Muscle of leg (tissue), 11 donors: ENCODE measurements around the gene BCL2L12. TPM values are rescaled to one million over a fixed set of nuclear protein-coding genes. Genes with fewer than 3 reads are reported as not detected.
A peak's percentile ranks its signal among the peaks of the same experiment; 100 is the strongest.

Source experiments
- DNase-seq: peaks from one replicate; pipeline ENCODE4 v3.0.0; 2013
- H3K27ac ChIP-seq: one replicate; pipeline ENCODE4 v1.5.1; 2013; ENCODE audit warnings: mild to moderate bottlenecking, low read length, control low read depth
- H3K27me3 ChIP-seq: one replicate; pipeline ENCODE4 v1.6.1; 2013; ENCODE audit warnings: low read length; ENCODE audit not compliant: control insufficient read depth, insufficient read depth
- H3K36me3 ChIP-seq: one replicate; pipeline ENCODE4 v1.6.1; 2013; ENCODE audit warnings: low read length; ENCODE audit not compliant: control insufficient read depth, insufficient read depth
- H3K4me1 ChIP-seq: one replicate; pipeline ENCODE4 v1.6.1; 2013; ENCODE audit warnings: low read length; ENCODE audit not compliant: control insufficient read depth, insufficient read depth
- H3K4me3 ChIP-seq: one replicate; pipeline ENCODE4 v1.5.1; 2013; ENCODE audit warnings: low read length, control low read depth
- H3K9me3 ChIP-seq: replicated peaks from 2 replicates; pipeline ENCODE4 v1.6.1; 2013; ENCODE audit warnings: low read depth, low read length; ENCODE audit not compliant: control insufficient read depth
- WGBS: methylation state at CpG from one replicate; pipeline ENCODE4 v1.1.5; 2013; ENCODE audit warnings: missing lambda C conversion rate; ENCODE audit not compliant: insufficient coverage; 5-methylcytosine and 5-hydroxymethylcytosine counted together
- polyA plus RNA-seq, 8 donors: library from polyadenylated mRNA; unstranded; fragments of 120-200 nt; gene quantifications; one replicate each; pipeline versions ENCODE4 v1.2.1 to v1.2.3, GENCODE V29; 2013; ENCODE audit warnings: inconsistent platforms in 1 of 8, low replicate concordance in 1 of 8; ENCODE audit not compliant: insufficient read length in 8 of 8, insufficient read depth in 1 of 8
- total RNA-seq: library from RNA; stranded (reverse); fragments of 120-200 nt; gene quantifications from one replicate; pipeline ENCODE4 v1.2.4, GENCODE V29; 2013

BCL2L12 gene
- total and polyA plus RNA-seq, 9 donors = 10.9 to 39.6 (median 31.1) TPM

GRCh38 chr19:49690079-49690655 lies 24.4 kb downstream of the BCL2L12 start:
- H3K4me1 ChIP-seq = peaks cover 50% of the 10 kb centered on the region
- WGBS = 5% methylated on average over 36 of the region's 39 CpGs
- H3K27ac ChIP-seq = peak overlapping the region; percentile 74

GRCh38 chr19:49690656-49691242 lies 25.0 kb downstream of the BCL2L12 start, which contains the start of gene CPT1C:
TSS of gene CPT1C (plus strand) at chr19:49691116. CDS start at chr19:49692253, 1,137 bp downstream.
- Histone ChIP-seq H3K27me3 (peaks cover 27% of the 10 kb centered on the region), H3K36me3 (peaks cover 26% of the 10 kb centered on the region), H3K27ac (peak within 1 kb of the TSS; percentile 74), H3K4me3 (peak within 1 kb of the TSS; percentile 56), H3K4me1 (peaks cover 48% of the 10 kb centered on the region), H3K9me3 (no peaks in the 10 kb centered on the region)
- WGBS = under 1% methylated on average over 33 of the region's 38 CpGs
- DNase-seq = peak; percentile 90

More at GRCh38 chr19:49690079-49690655, 24.4 kb downstream of the BCL2L12 start:
- H3K4me3 ChIP-seq = peak overlapping the region; percentile 56
- no peak for DNase-seq
- peaks cover 30% of the 10 kb centered on the region for H3K36me3 ChIP-seq
- no peaks in the 10 kb centered on the region for H3K9me3 ChIP-seq
- peaks cover 27% of the 10 kb centered on the region for H3K27me3 ChIP-seq

GRCh38 chr19:49691243-49692146 lies 25.8 kb downstream of the BCL2L12 start:
- WGBS = 2% methylated on average over 14 of the region's 39 CpGs
- H3K36me3 ChIP-seq = peaks cover 19% of the 10 kb centered on the region
- H3K4me1 ChIP-seq = peaks cover 40% of the 10 kb centered on the region
- peak; percentile 85 for DNase-seq
- H3K4me3 ChIP-seq = peak overlapping the region; percentile 56
- H3K27me3 ChIP-seq = peaks cover 27% of the 10 kb centered on the region
- peak overlapping the region; percentile 57 for H3K27ac ChIP-seq
- no peaks in the 10 kb centered on the region for H3K9me3 ChIP-seq

GRCh38 chr19:49692147-49692506 lies 26.4 kb downstream of the BCL2L12 start:
- H3K27me3 ChIP-seq = peaks cover 27% of the 10 kb centered on the region
- 50% methylated on average over 16 of the region's 16 CpGs for whole genome bisulfite sequencing
- peaks cover 36% of the 10 kb centered on the region for H3K4me1 ChIP-seq
- no peak overlapping the region for H3K27ac ChIP-seq
- H3K36me3 ChIP-seq = peaks cover 14% of the 10 kb centered on the region
- DNase-seq = no peak
- H3K4me3 ChIP-seq = peak overlapping the region; percentile 8
- H3K9me3 ChIP-seq = no peaks in the 10 kb centered on the region

DNA sequence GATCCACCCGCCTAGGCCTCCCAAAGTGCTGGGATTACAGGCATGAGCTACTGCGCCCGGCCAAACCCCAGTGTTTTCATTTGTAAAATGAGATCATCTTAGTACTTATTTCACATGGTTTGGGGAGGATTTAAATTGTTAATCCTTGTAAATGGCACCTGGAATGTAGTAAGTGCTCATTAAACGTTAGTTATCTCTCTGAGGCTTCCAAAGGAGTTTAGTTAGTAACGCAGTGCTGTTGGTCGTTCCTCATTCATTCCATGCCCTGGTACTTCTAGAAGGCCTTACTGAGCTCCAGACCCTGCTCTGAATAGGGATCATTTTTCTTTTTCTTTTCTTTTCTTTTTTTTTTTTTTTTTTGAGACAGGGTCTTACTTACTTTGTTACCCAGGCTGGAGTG lies 30.4 kb downstream of the BCL2L12 start:
- H3K4me1 ChIP-seq = peaks cover 8% of the 10 kb centered on the region
- no peaks in the 10 kb centered on the region for H3K36me3 ChIP-seq
- no CpG with 5 or more reads among the region's 6 CpGs for WGBS
- H3K27ac ChIP-seq = no peak overlapping the region
- no peak overlapping the region for H3K4me3 ChIP-seq
- no peak for DNase-seq
- no peaks in the 10 kb centered on the region for H3K9me3 ChIP-seq
- H3K27me3 ChIP-seq = peaks cover 5% of the 10 kb centered on the region

GRCh38 chr19:49696865-49697264 lies 31.1 kb downstream of the BCL2L12 start:
- 93% methylated on average over 5 of the region's 7 CpGs for WGBS
- Histone ChIP-seq H3K4me3 (no peak overlapping the region), H3K27ac (no peak overlapping the region), H3K36me3 (no peaks in the 10 kb centered on the region), H3K27me3 (no peaks in the 10 kb centered on the region), H3K9me3 (no peaks in the 10 kb centered on the region), H3K4me1 (peaks cover under 1% of the 10 kb centered on the region)
- DNase-seq = no peak

GRCh38 chr19:49699364-49699763 lies 33.6 kb downstream of the BCL2L12 start:
- Histone ChIP-seq H3K27ac (no peak overlapping the region), H3K36me3 (no peaks in the 10 kb centered on the region), H3K4me3 (no peak overlapping the region), H3K4me1 (no peaks in the 10 kb centered on the region), H3K27me3 (no peaks in the 10 kb centered on the region), H3K9me3 (no peaks in the 10 kb centered on the region)
- WGBS = 100% methylated on average over 1 of the region's 5 CpGs
- no peak for DNase-seq

DNA sequence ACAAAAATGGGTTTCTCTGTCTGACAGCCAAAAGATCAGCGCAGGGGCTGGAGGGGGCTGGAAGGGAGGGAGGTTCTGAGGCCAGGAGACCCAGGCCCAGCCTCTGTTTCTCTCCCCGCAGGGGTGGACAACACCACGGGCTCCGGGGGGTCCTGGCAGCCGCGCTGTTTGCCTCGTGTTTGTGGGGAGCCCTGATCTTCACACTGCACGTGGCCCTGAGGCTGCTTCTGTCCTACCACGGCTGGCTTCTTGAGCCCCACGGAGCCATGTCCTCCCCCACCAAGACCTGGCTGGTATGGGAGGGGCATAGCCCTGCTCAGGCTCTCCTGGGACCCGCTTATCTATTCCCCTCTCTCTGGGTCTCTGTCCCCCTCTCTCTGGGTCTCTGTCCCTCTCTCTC lies 34.8 kb downstream of the BCL2L12 start:
- H3K4me1 ChIP-seq = no peaks in the 10 kb centered on the region
- no peak for DNase-seq
- 76% methylated on average over 7 of the region's 11 CpGs for WGBS
- no peaks in the 10 kb centered on the region for H3K9me3 ChIP-seq
- H3K27ac ChIP-seq = no peak overlapping the region
- no peaks in the 10 kb centered on the region for H3K27me3 ChIP-seq
- H3K4me3 ChIP-seq = no peak overlapping the region
- H3K36me3 ChIP-seq = no peaks in the 10 kb centered on the region

GRCh38 chr19:49701271-49701786 lies 35.6 kb downstream of the BCL2L12 start:
- Histone ChIP-seq H3K36me3 (no peaks in the 10 kb centered on the region), H3K4me3 (no peak overlapping the region), H3K4me1 (no peaks in the 10 kb centered on the region), H3K27me3 (no peaks in the 10 kb centered on the region), H3K27ac (no peak overlapping the region), H3K9me3 (no peaks in the 10 kb centered on the region)
- no peak for DNase-seq
- WGBS = 46% methylated on average over 33 of the region's 40 CpGs
